HEK293 (cell line): Measurements from ENCODE around the gene UBE4A.

Experiments used
- CTCF ChIA-PET: fragments of 350-600 bp; formaldehyde crosslinking; extraction: SDS; loops from one replicate; lab custom pipeline; 2021; ENCODE audit warnings: antibody characterized with exemption; lab: Yijun Ruan, JAX
- POLR2A ChIA-PET: fragments of 300-600 bp; formaldehyde crosslinking; extraction: SDS; loops from one replicate; lab custom pipeline; 2020; ENCODE audit warnings: antibody characterized with exemption, inconsistent platforms; lab: Yijun Ruan, JAX
- H3K27ac ChIP-seq: fragments of 200-500 bp; sonication (Bioruptor generic); 2 replicates; pipeline ENCODE4 v1.5.1; 2014; ENCODE audit warnings: low read depth, low read length, control low read depth, inconsistent platforms; ENCODE audit errors: extremely low read depth
- H3K36me3 ChIP-seq, 2 experiments: fragments of 200-500 bp in 1 of 2; sonication (Bioruptor generic) in 1 of 2; 1 replicate in 1 of 2; 2 replicates in 1 of 2; pipeline ENCODE4 v1.5.1; 2014 to 2017; ENCODE audit warnings: inconsistent platforms in 2 of 2, low read length in 2 of 2; ENCODE audit not compliant: control insufficient read depth in 2 of 2, insufficient read depth in 1 of 2
- H3K4me1 ChIP-seq: fragments of 200-500 bp; sonication (Bioruptor generic); 2 replicates; pipeline ENCODE4 v1.5.1; 2014; ENCODE audit warnings: mild to moderate bottlenecking, low read length, inconsistent platforms; ENCODE audit not compliant: control insufficient read depth, insufficient read depth
- H3K4me3 ChIP-seq: 2 replicates; pipeline ENCODE4 v1.5.1; 2011; ENCODE audit warnings: low read depth, mild to moderate bottlenecking, control low read depth, low read length, moderate library complexity
- H3K9me3 ChIP-seq: fragments of 200-500 bp; sonication (Bioruptor generic); 2 replicates; pipeline ENCODE4 v1.5.1; 2014; ENCODE audit warnings: low read depth, low read length, inconsistent platforms; ENCODE audit not compliant: control insufficient read depth, insufficient read depth
- GLI2 ChIP-seq: fragments of 450-650 bp; formaldehyde crosslinking; IDR thresholded peaks from 2 replicates; pipeline ENCODE4; 2017; ENCODE audit warnings: missing biosample characterization, missing genetic modification characterization, low read depth, borderline replicate concordance
- HIC1 ChIP-seq: fragments of 450-650 bp; formaldehyde crosslinking; IDR thresholded peaks from 2 replicates; pipeline ENCODE4 v1.5.1; 2016; ENCODE audit warnings: missing biosample characterization, missing genetic modification characterization
- SETDB1 ChIP-seq: IDR thresholded peaks from one replicate; pipeline ENCODE4 v1.6.1; 2017; ENCODE audit warnings: mild to moderate bottlenecking, low read length, moderate library complexity, mixed read lengths; ENCODE audit not compliant: insufficient read length
- WT1 ChIP-seq: fragments of 450-650 bp; formaldehyde crosslinking; IDR thresholded peaks from 2 replicates; pipeline ENCODE4 v1.5.1; 2016; ENCODE audit warnings: missing biosample characterization, missing genetic modification characterization
- ZBTB49 ChIP-seq: fragments of 450-650 bp; formaldehyde crosslinking; IDR thresholded peaks from 2 replicates; pipeline ENCODE4 v1.5.1; 2016; ENCODE audit warnings: missing biosample characterization, missing genetic modification characterization, low read depth
- ZNF174 ChIP-seq: fragments of 450-650 bp; formaldehyde crosslinking; IDR thresholded peaks from 2 replicates; pipeline ENCODE4 v1.5.0; 2017; ENCODE audit warnings: missing biosample characterization, mild to moderate bottlenecking, missing genetic modification characterization
- ZNF366 ChIP-seq: fragments of 450-650 bp; formaldehyde crosslinking; conservative IDR thresholded peaks from 2 replicates; pipeline ENCODE4 v1.5.1; 2016; ENCODE audit warnings: missing biosample characterization, missing genetic modification characterization
- ZNF501 ChIP-seq: fragments of 450-650 bp; formaldehyde crosslinking; IDR thresholded peaks from 2 replicates; pipeline ENCODE4 v1.5.1; 2016; ENCODE audit warnings: missing biosample characterization, missing genetic modification characterization
- ZNF521 ChIP-seq: fragments of 450-650 bp; formaldehyde crosslinking; IDR thresholded peaks from 2 replicates; pipeline ENCODE4 v1.5.1; 2017; ENCODE audit warnings: missing biosample characterization, mild to moderate bottlenecking, missing genetic modification characterization
- ZNF529 ChIP-seq: fragments of 450-650 bp; formaldehyde crosslinking; IDR thresholded peaks from 2 replicates; pipeline ENCODE4 v1.5.1; 2017; ENCODE audit warnings: missing genetic modification characterization, missing biosample characterization; ENCODE audit not compliant: insufficient replicate concordance
- ZNF549 ChIP-seq: fragments of 450-650 bp; IDR thresholded peaks from 2 replicates; pipeline ENCODE4 v1.5.1; 2018; ENCODE audit warnings: missing biosample characterization, missing genetic modification characterization, mild to moderate bottlenecking, inconsistent platforms, moderate library complexity
- ZNF658 ChIP-seq: fragments of 450-650 bp; formaldehyde crosslinking; IDR thresholded peaks from 2 replicates; pipeline ENCODE4; 2016; ENCODE audit warnings: missing biosample characterization, missing genetic modification characterization
- ZNF791 ChIP-seq: fragments of 450-650 bp; formaldehyde crosslinking; IDR thresholded peaks from 2 replicates; pipeline ENCODE4 v1.5.1; 2016; ENCODE audit warnings: missing biosample characterization, missing genetic modification characterization
- ZSCAN23 ChIP-seq: fragments of 450-650 bp; formaldehyde crosslinking; IDR thresholded peaks from 2 replicates; pipeline ENCODE4 v1.5.1; 2016; ENCODE audit warnings: missing biosample characterization, missing genetic modification characterization
- TF ChIP-seq, protein P1 (sequence below): fragments of 450-650 bp; formaldehyde crosslinking; IDR thresholded peaks from 2 replicates; pipeline ENCODE4 v1.5.1; 2016; ENCODE audit warnings: missing biosample characterization, missing genetic modification characterization
- TF ChIP-seq, protein P2 (sequence below): fragments of 450-650 bp; formaldehyde crosslinking; IDR thresholded peaks from 2 replicates; pipeline ENCODE4 v1.5.1; 2016; ENCODE audit warnings: missing biosample characterization, missing genetic modification characterization
- TF ChIP-seq, protein P3 (sequence below): fragments of 450-650 bp; formaldehyde crosslinking; conservative IDR thresholded peaks from 2 replicates; pipeline ENCODE4 v1.5.1; 2016; ENCODE audit warnings: low read depth, missing biosample characterization, missing genetic modification characterization

The UBE4A gene

GRCh38 chr11:118434553-118435289, 75.3 kb downstream of the UBE4A start (continued):
- TF ChIP-seq, protein P1, sequence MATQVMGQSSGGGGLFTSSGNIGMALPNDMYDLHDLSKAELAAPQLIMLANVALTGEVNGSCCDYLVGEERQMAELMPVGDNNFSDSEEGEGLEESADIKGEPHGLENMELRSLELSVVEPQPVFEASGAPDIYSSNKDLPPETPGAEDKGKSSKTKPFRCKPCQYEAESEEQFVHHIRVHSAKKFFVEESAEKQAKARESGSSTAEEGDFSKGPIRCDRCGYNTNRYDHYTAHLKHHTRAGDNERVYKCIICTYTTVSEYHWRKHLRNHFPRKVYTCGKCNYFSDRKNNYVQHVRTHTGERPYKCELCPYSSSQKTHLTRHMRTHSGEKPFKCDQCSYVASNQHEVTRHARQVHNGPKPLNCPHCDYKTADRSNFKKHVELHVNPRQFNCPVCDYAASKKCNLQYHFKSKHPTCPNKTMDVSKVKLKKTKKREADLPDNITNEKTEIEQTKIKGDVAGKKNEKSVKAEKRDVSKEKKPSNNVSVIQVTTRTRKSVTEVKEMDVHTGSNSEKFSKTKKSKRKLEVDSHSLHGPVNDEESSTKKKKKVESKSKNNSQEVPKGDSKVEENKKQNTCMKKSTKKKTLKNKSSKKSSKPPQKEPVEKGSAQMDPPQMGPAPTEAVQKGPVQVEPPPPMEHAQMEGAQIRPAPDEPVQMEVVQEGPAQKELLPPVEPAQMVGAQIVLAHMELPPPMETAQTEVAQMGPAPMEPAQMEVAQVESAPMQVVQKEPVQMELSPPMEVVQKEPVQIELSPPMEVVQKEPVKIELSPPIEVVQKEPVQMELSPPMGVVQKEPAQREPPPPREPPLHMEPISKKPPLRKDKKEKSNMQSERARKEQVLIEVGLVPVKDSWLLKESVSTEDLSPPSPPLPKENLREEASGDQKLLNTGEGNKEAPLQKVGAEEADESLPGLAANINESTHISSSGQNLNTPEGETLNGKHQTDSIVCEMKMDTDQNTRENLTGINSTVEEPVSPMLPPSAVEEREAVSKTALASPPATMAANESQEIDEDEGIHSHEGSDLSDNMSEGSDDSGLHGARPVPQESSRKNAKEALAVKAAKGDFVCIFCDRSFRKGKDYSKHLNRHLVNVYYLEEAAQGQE (tag by site-specific recombination), result peak; percentile 97
- TF ChIP-seq, protein P2, sequence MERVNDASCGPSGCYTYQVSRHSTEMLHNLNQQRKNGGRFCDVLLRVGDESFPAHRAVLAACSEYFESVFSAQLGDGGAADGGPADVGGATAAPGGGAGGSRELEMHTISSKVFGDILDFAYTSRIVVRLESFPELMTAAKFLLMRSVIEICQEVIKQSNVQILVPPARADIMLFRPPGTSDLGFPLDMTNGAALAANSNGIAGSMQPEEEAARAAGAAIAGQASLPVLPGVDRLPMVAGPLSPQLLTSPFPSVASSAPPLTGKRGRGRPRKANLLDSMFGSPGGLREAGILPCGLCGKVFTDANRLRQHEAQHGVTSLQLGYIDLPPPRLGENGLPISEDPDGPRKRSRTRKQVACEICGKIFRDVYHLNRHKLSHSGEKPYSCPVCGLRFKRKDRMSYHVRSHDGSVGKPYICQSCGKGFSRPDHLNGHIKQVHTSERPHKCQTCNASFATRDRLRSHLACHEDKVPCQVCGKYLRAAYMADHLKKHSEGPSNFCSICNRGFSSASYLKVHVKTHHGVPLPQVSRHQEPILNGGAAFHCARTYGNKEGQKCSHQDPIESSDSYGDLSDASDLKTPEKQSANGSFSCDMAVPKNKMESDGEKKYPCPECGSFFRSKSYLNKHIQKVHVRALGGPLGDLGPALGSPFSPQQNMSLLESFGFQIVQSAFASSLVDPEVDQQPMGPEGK (tag by site-specific recombination), result no peak
- no peak for TF ChIP-seq ZNF366 (tag by site-specific recombination)
- no peak for TF ChIP-seq ZNF658 (tag by site-specific recombination)
- no peak for TF ChIP-seq GLI2 (tag by site-specific recombination)

DNA sequence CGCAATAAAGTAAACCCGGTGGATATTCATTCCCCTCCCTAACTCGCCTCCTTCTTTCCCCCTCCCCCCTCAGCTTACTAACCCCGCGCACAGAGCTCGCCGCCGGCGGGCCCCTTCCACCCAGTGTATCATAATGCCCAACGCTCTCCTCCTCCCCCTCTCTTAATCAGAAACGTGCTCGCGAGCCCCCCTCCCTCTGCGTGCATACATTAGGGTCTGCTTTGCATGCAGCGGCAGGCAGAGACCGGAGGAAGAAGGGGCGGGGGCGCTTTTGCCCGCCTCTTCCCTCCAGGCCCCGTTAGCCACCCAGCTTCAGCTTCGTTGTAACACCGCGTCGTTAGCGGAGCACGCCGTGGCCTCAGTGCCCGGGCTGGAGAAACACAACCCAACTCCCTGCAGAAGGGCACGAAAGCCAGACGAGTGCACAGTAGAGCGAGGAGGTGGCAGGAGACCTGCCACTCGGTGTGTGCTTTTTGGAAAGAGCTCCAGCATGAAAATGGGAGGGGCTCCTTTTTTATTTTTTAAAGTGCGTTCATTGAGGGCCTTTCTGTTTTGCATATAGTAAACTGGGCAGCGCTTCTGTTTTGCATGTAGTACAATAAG, 76.0 kb downstream of the UBE4A start:
- no peaks in the 10 kb centered on the region for H3K9me3 ChIP-seq
- H3K36me3 ChIP-seq, result peaks cover 0 to 13% of the 10 kb centered on the region in 2 experiments; a peak in 1 of 3 replicates
- CTCF ChIA-PET, result interaction anchor here (0.6 to 1.1 kb wide), 3 partner anchors 33 to 1383 kb away, joined by 3 to 4 read pairs (median 3); no protein-coding TSS in a partner anchor
- H3K4me3 ChIP-seq, result peak overlapping the region; percentile 41
- POLR2A ChIA-PET, result interaction anchor here (0.8 to 3.4 kb wide), 11 partner anchors 9 to 45 kb away, joined by 3 to 14 read pairs (median 6); no protein-coding TSS in a partner anchor
- H3K27ac ChIP-seq, result peak overlapping the region; percentile 76
- peaks cover 4% of the 10 kb centered on the region; the same call in 1 of the 2 replicates for H3K4me1 ChIP-seq
- TF ChIP-seq HIC1 (tag by site-specific recombination) (no peak), ZNF549 (no peak), ZNF501 (tag by site-specific recombination) (no peak), ZNF791 (tag by site-specific recombination) (no peak), WT1 (no peak), SETDB1 (no peak), ZSCAN23 (tag by site-specific recombination) (no peak), ZNF521 (tag by site-specific recombination) (no peak), ZBTB49 (tag by site-specific recombination) (no peak), ZNF174 (no peak), GLI2 (tag by site-specific recombination) (no peak), ZNF529 (no peak)
- TF ChIP-seq, protein P3, sequence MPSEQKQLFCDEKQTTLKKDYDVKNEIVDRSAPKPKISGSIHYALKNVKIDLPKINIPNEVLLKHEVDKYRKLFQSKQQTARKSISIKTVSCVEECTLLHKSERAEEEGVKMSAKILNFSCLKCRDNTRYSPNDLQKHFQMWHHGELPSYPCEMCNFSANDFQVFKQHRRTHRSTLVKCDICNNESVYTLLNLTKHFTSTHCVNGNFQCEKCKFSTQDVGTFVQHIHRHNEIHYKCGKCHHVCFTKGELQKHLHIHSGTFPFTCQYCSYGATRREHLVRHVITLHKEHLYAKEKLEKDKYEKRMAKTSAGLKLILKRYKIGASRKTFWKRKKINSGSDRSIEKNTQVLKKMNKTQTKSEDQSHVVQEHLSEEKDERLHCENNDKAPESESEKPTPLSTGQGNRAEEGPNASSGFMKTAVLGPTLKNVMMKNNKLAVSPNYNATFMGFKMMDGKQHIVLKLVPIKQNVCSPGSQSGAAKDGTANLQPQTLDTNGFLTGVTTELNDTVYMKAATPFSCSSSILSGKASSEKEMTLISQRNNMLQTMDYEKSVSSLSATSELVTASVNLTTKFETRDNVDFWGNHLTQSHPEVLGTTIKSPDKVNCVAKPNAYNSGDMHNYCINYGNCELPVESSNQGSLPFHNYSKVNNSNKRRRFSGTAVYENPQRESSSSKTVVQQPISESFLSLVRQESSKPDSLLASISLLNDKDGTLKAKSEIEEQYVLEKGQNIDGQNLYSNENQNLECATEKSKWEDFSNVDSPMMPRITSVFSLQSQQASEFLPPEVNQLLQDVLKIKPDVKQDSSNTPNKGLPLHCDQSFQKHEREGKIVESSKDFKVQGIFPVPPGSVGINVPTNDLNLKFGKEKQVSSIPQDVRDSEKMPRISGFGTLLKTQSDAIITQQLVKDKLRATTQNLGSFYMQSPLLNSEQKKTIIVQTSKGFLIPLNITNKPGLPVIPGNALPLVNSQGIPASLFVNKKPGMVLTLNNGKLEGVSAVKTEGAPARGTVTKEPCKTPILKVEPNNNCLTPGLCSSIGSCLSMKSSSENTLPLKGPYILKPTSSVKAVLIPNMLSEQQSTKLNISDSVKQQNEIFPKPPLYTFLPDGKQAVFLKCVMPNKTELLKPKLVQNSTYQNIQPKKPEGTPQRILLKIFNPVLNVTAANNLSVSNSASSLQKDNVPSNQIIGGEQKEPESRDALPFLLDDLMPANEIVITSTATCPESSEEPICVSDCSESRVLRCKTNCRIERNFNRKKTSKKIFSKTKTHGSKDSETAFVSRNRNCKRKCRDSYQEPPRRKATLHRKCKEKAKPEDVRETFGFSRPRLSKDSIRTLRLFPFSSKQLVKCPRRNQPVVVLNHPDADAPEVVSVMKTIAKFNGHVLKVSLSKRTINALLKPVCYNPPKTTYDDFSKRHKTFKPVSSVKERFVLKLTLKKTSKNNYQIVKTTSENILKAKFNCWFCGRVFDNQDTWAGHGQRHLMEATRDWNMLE (tag by site-specific recombination), result no peak
